Skeletal muscle tissue (tissue), 4 donors: ENCODE data around the gene ZNF408. TPM values are rescaled to one million over a fixed set of nuclear protein-coding genes. Genes with fewer than 3 reads are reported as not detected.

Source experiments
- H3K27ac ChIP-seq: one replicate; pipeline ENCODE4 v1.7.0; 2013; ENCODE audit warnings: mild to moderate bottlenecking, low read depth, low read length, inconsistent platforms
- H3K27me3 ChIP-seq, 3 donors: one replicate each; pipeline ENCODE4 v1.7.0; 2013; ENCODE audit warnings: low read length in 3 of 3; ENCODE audit not compliant: control insufficient read depth in 3 of 3, insufficient read depth in 3 of 3
- H3K36me3 ChIP-seq, 3 donors: one replicate each; pipeline ENCODE4 v1.7.0; 2013; ENCODE audit warnings: low read length in 3 of 3; ENCODE audit not compliant: control insufficient read depth in 3 of 3, insufficient read depth in 3 of 3
- H3K4me1 ChIP-seq, 3 donors: one replicate each; pipeline ENCODE4 v1.7.0; 2013; ENCODE audit warnings: low read length in 3 of 3, mild to moderate bottlenecking in 3 of 3; ENCODE audit not compliant: control insufficient read depth in 3 of 3, insufficient read depth in 3 of 3
- H3K4me3 ChIP-seq, 3 donors: one replicate each; pipeline ENCODE4 v1.7.0; 2013; ENCODE audit warnings: low read length in 3 of 3
- H3K9ac ChIP-seq, 3 donors: one replicate each; pipeline ENCODE4 v1.7.0; 2013; ENCODE audit warnings: low read length in 3 of 3, mild to moderate bottlenecking in 3 of 3, moderate library complexity in 2 of 3, low read depth in 1 of 3
- H3K9me3 ChIP-seq, 3 donors: one replicate each; pipeline ENCODE4 v1.7.0; 2013; ENCODE audit warnings: low read length in 3 of 3; ENCODE audit not compliant: control insufficient read depth in 3 of 3
- total RNA-seq: library from RNA; depleted of rRNA; stranded (reverse); fragments of >200 nt; gene quantifications from one replicate; pipeline ENCODE4 v1.2.3, GENCODE V29; 2014
- donor health status: Osteomylitis.

The ZNF408 gene
- total RNA-seq, 1 donor from 2014 or later: 5.7 TPM

- Histone ChIP-seq H3K27ac (no peak overlapping the region), H3K4me3 (no peak overlapping the region), H3K9me3 (no peaks in the 10 kb centered on the region), H3K4me1 (no peaks in the 10 kb centered on the region), H3K27me3 (no peaks in the 10 kb centered on the region), H3K36me3 (no peaks in the 10 kb centered on the region), H3K9ac (no peak overlapping the region)
Measured at GRCh38 chr11:46723359-46723680, 22.5 kb downstream of the ZNF408 start.

- no peaks in the 10 kb centered on the region for H3K4me1 ChIP-seq
- H3K36me3 ChIP-seq: no peaks in the 10 kb centered on the region
- H3K27me3 ChIP-seq: no peaks in the 10 kb centered on the region
- H3K27ac ChIP-seq: no peak overlapping the region
- no peak overlapping the region for H3K9ac ChIP-seq
- H3K4me3 ChIP-seq: no peak overlapping the region
- H3K9me3 ChIP-seq: no peaks in the 10 kb centered on the region
Measured at GRCh38 chr11:46724088-46724487, 23.3 kb downstream of the ZNF408 start.

- H3K4me1 ChIP-seq: no peaks in the 10 kb centered on the region
- no peaks in the 10 kb centered on the region for H3K27me3 ChIP-seq
- H3K27ac ChIP-seq: no peak overlapping the region
- H3K36me3 ChIP-seq: no peaks in the 10 kb centered on the region
- H3K9me3 ChIP-seq: no peaks in the 10 kb centered on the region
- H3K9ac ChIP-seq: no peak overlapping the region
- no peak overlapping the region for H3K4me3 ChIP-seq
Measured at GRCh38 chr11:46725338-46726205, 24.7 kb downstream of the ZNF408 start.

GRCh38 chr11:46726206-46726862 is 25.5 kb downstream of the ZNF408 start:
- Histone ChIP-seq H3K4me3 (no peak overlapping the region), H3K27ac (no peak overlapping the region), H3K36me3 (no peaks in the 10 kb centered on the region), H3K27me3 (no peaks in the 10 kb centered on the region), H3K9ac (no peak overlapping the region), H3K4me1 (no peaks in the 10 kb centered on the region), H3K9me3 (no peaks in the 10 kb centered on the region)

GRCh38 chr11:46727952-46728658 is 27.3 kb downstream of the ZNF408 start:
- Histone ChIP-seq H3K27ac (no peak overlapping the region), H3K4me1 (no peaks in the 10 kb centered on the region), H3K36me3 (no peaks in the 10 kb centered on the region), H3K4me3 (no peak overlapping the region), H3K27me3 (no peaks in the 10 kb centered on the region), H3K9me3 (no peaks in the 10 kb centered on the region), H3K9ac (no peak overlapping the region)

GRCh38 chr11:46728659-46729040 is 27.8 kb downstream of the ZNF408 start:
- Histone ChIP-seq H3K27me3 (no peaks in the 10 kb centered on the region), H3K9me3 (no peaks in the 10 kb centered on the region), H3K4me1 (no peaks in the 10 kb centered on the region), H3K9ac (no peak overlapping the region), H3K27ac (no peak overlapping the region), H3K4me3 (no peak overlapping the region), H3K36me3 (no peaks in the 10 kb centered on the region)

GRCh38 chr11:46729110-46730027 is 28.5 kb downstream of the ZNF408 start:
- Histone ChIP-seq H3K9ac (no peak overlapping the region), H3K4me3 (no peak overlapping the region), H3K36me3 (no peaks in the 10 kb centered on the region), H3K27me3 (no peaks in the 10 kb centered on the region), H3K4me1 (no peaks in the 10 kb centered on the region), H3K27ac (no peak overlapping the region), H3K9me3 (no peaks in the 10 kb centered on the region)

- H3K36me3 ChIP-seq: no peaks in the 10 kb centered on the region
- no peak overlapping the region for H3K9ac ChIP-seq
- H3K4me1 ChIP-seq: no peaks in the 10 kb centered on the region
- no peaks in the 10 kb centered on the region for H3K9me3 ChIP-seq
- no peak overlapping the region for H3K4me3 ChIP-seq
- no peak overlapping the region for H3K27ac ChIP-seq
- no peaks in the 10 kb centered on the region for H3K27me3 ChIP-seq
Measured at GRCh38 chr11:46731545-46731944, 30.7 kb downstream of the ZNF408 start.

GRCh38 chr11:46733234-46733633 is 32.4 kb downstream of the ZNF408 start:
- H3K4me1 ChIP-seq: no peaks in the 10 kb centered on the region
- no peak overlapping the region for H3K9ac ChIP-seq
- H3K27ac ChIP-seq: no peak overlapping the region
- H3K9me3 ChIP-seq: no peaks in the 10 kb centered on the region
- no peaks in the 10 kb centered on the region for H3K36me3 ChIP-seq
- no peak overlapping the region for H3K4me3 ChIP-seq
- H3K27me3 ChIP-seq: no peaks in the 10 kb centered on the region
